HepG2 (cell line): ENCODE results near the gene MYCBP2.

Source experiments
- FOSL2 ChIP-seq: sonication (generic); formaldehyde crosslinking; IDR thresholded peaks from 2 replicates; pipeline ENCODE4 v1.4.0; 2020; ENCODE audit warnings: missing genetic modification reagents
- MAFF ChIP-seq: IDR thresholded peaks from 2 replicates; pipeline ENCODE4 v1.6.1; 2011; ENCODE audit warnings: low read depth, low read length, improper control_type of control experiment
- NR2F2 ChIP-seq: IDR thresholded peaks from 2 replicates; pipeline ENCODE4 v1.6.1; 2012; ENCODE audit warnings: low read depth, inconsistent platforms, borderline replicate concordance
- RAD51 ChIP-seq: fragments of 450-650 bp; IDR thresholded peaks from 2 replicates; pipeline ENCODE4 v1.6.1; 2016; ENCODE audit warnings: borderline replicate concordance
- ZFX ChIP-seq: sonication (generic); formaldehyde crosslinking; IDR thresholded peaks from 2 replicates; pipeline ENCODE4 v1.4.0; 2020; ENCODE audit warnings: mild to moderate bottlenecking, low read depth, missing genetic modification reagents, moderate library complexity
- ZNF138 ChIP-seq: sonication (generic); formaldehyde crosslinking; IDR thresholded peaks from 2 replicates; pipeline ENCODE4 v1.5.0; 2020; ENCODE audit warnings: mild to moderate bottlenecking, low read depth, missing genetic modification reagents
- ZNF34 ChIP-seq: sonication (generic); formaldehyde crosslinking; IDR thresholded peaks from 2 replicates; pipeline ENCODE4 v1.4.0; 2020; ENCODE audit warnings: mild to moderate bottlenecking, missing genetic modification reagents, borderline replicate concordance
- ZNF777 ChIP-seq: sonication (generic); formaldehyde crosslinking; IDR thresholded peaks from 2 replicates; pipeline ENCODE4 v1.4.0; 2020; ENCODE audit warnings: missing genetic modification reagents
- TF ChIP-seq, protein P1 (sequence below): IDR thresholded peaks from 2 replicates; pipeline ENCODE4 v1.6.1; 2012; ENCODE audit warnings: inconsistent platforms
- TF ChIP-seq, protein P2 (sequence below): sonication (generic); formaldehyde crosslinking; IDR thresholded peaks from 2 replicates; pipeline ENCODE4 v1.5.0; 2020; ENCODE audit warnings: missing genetic modification reagents
- TF ChIP-seq, protein P3 (sequence below): sonication (generic); formaldehyde crosslinking; conservative IDR thresholded peaks from 2 replicates; pipeline ENCODE4 v1.8.0; 2022; ENCODE audit warnings: low read depth, missing genetic modification reagents
- TF ChIP-seq, protein P4 (sequence below): sonication (generic); formaldehyde crosslinking; IDR thresholded peaks from 2 replicates; pipeline ENCODE4 v1.4.0; 2020; ENCODE audit warnings: missing genetic modification reagents

DNA sequence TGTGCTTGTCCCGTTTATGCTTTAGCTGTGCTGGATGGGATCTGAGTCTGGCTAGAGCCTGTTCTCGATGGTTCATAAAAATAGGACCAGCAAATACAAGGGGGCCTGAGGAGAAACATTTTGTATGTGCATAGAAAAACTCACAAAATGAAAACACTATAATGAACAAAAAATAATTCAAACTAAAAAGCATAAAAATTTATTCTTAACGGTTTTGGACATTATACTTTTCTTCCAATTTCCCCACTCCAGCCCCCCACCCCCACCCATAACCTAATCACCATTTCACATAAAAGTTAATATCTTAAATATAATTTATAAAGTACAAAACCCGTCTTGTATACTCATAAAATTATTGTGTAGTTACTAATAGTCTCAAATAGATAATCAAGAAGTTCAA, 93.7 kb downstream of the MYCBP2 start:
- TF ChIP-seq, protein P1, sequence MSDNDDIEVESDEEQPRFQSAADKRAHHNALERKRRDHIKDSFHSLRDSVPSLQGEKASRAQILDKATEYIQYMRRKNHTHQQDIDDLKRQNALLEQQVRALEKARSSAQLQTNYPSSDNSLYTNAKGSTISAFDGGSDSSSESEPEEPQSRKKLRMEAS: no peak
- no peak for TF ChIP-seq ZNF138 (CRISPR knock-in tag)
- no peak for TF ChIP-seq NR2F2
- TF ChIP-seq, protein P2, sequence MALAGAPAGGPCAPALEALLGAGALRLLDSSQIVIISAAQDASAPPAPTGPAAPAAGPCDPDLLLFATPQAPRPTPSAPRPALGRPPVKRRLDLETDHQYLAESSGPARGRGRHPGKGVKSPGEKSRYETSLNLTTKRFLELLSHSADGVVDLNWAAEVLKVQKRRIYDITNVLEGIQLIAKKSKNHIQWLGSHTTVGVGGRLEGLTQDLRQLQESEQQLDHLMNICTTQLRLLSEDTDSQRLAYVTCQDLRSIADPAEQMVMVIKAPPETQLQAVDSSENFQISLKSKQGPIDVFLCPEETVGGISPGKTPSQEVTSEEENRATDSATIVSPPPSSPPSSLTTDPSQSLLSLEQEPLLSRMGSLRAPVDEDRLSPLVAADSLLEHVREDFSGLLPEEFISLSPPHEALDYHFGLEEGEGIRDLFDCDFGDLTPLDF (CRISPR knock-in tag): no peak
- TF ChIP-seq, protein P3, sequence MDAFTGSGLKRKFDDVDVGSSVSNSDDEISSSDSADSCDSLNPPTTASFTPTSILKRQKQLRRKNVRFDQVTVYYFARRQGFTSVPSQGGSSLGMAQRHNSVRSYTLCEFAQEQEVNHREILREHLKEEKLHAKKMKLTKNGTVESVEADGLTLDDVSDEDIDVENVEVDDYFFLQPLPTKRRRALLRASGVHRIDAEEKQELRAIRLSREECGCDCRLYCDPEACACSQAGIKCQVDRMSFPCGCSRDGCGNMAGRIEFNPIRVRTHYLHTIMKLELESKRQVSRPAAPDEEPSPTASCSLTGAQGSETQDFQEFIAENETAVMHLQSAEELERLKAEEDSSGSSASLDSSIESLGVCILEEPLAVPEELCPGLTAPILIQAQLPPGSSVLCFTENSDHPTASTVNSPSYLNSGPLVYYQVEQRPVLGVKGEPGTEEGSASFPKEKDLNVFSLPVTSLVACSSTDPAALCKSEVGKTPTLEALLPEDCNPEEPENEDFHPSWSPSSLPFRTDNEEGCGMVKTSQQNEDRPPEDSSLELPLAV (CRISPR knock-in tag): no peak
- TF ChIP-seq RAD51: no peak
- no peak for TF ChIP-seq ZFX (CRISPR knock-in tag)
- TF ChIP-seq MAFF: no peak
- TF ChIP-seq, protein P4, sequence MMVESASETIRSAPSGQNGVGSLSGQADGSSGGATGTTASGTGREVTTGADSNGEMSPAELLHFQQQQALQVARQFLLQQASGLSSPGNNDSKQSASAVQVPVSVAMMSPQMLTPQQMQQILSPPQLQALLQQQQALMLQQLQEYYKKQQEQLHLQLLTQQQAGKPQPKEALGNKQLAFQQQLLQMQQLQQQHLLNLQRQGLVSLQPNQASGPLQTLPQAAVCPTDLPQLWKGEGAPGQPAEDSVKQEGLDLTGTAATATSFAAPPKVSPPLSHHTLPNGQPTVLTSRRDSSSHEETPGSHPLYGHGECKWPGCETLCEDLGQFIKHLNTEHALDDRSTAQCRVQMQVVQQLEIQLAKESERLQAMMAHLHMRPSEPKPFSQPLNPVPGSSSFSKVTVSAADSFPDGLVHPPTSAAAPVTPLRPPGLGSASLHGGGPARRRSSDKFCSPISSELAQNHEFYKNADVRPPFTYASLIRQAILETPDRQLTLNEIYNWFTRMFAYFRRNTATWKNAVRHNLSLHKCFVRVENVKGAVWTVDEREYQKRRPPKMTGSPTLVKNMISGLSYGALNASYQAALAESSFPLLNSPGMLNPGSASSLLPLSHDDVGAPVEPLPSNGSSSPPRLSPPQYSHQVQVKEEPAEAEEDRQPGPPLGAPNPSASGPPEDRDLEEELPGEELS (CRISPR knock-in tag): no peak
- no peak for TF ChIP-seq ZNF777
- TF ChIP-seq FOSL2 (CRISPR knock-in tag): no peak
- TF ChIP-seq ZNF34 (CRISPR knock-in tag): no peak
